ENCODE data around the gene ALPK1. TPM values are rescaled to one million over a fixed set of nuclear protein-coding genes. Genes with fewer than 3 reads are reported as not detected.

ALPK1 gene
- polyA plus RNA-seq, 1 donor from 2014 or later = 0.10 TPM

DNA sequence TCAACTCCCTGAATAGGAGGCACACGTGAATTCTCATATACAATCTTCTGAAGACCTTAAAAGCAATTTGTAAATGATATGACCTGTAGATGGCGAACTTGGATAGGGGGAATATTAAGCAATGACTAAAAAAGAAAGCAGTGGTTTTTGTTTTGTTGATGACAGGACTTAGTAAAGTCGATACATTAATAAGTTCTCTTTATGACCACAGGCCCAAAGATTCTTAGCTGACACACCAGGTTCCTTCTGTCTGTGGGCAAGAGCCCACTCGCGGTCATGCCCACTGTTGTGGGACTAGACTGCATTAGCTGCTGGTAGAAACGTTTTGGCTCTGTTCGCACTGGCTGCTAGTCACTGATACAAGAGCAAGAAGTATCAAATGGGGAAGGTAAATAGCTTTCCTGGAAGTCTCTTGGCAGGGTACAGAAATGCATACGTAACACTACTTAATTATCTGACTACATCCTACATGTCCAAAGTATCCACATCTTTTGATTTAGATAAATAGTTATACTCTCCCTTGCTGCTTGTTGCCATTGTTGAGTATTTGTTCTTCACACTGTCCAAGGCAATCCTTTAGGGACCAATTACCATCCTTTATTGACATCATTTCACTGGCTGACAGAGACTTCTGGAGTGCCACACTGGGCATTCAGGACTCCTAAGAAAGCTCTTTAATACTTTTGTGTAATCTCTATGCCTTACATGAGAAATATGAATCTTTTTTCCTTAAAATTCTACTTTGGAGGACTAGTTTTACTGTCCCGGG lies 31.0 kb downstream of the ALPK1 start:
- no peaks in the 10 kb centered on the region for H3K9me3 ChIP-seq (ENCODE audit: low read length)
- no peak overlapping the region for H3K4me2 ChIP-seq (ENCODE audit: low read length)
- H3K36me3 ChIP-seq (ENCODE audit: insufficient read depth, low read length) = no peaks in the 10 kb centered on the region
- H3K27me3 ChIP-seq (ENCODE audit: insufficient read depth, low read depth, low read length) = no peaks in the 10 kb centered on the region
- no peak overlapping the region for H3K27ac ChIP-seq (ENCODE audit: low read length)
- H3K9me2 ChIP-seq (ENCODE audit: insufficient read depth, low read length) = no peaks in the 10 kb centered on the region
- H3K4me3 ChIP-seq (ENCODE audit: low read length) = no peak overlapping the region
- H3F3A ChIP-seq (ENCODE audit: insufficient read depth, low read length, poor library complexity, severe bottlenecking) = no peaks in the 10 kb centered on the region
- H2AFZ ChIP-seq (ENCODE audit: low read depth, low read length) = no peak overlapping the region
- H4K20me1 ChIP-seq (ENCODE audit: insufficient read depth) = no peaks in the 10 kb centered on the region
- TF ChIP-seq EP300 (conservative IDR thresholded peaks at IDR 0.05; ENCODE audit: poor library complexity, severe bottlenecking) (no peak), SMC3 (conservative IDR thresholded peaks at IDR 0.05; ENCODE audit: poor library complexity) (peak; percentile 79), MXI1 (conservative IDR thresholded peaks at IDR 0.05; ENCODE audit: poor library complexity, severe bottlenecking) (no peak), RAD21 (conservative IDR thresholded peaks at IDR 0.05) (peak; percentile 85), EZH2 (IDR thresholded peaks at IDR 0.05; ENCODE audit: borderline replicate concordance, insufficient read depth, low read length, poor library complexity, severe bottlenecking) (no peak), TAF1 (IDR thresholded peaks at IDR 0.05; ENCODE audit: low read depth) (no peak), POLR2AphosphoS5 (IDR thresholded peaks at IDR 0.05) (no peak)
- TF ChIP-seq, protein P1, sequence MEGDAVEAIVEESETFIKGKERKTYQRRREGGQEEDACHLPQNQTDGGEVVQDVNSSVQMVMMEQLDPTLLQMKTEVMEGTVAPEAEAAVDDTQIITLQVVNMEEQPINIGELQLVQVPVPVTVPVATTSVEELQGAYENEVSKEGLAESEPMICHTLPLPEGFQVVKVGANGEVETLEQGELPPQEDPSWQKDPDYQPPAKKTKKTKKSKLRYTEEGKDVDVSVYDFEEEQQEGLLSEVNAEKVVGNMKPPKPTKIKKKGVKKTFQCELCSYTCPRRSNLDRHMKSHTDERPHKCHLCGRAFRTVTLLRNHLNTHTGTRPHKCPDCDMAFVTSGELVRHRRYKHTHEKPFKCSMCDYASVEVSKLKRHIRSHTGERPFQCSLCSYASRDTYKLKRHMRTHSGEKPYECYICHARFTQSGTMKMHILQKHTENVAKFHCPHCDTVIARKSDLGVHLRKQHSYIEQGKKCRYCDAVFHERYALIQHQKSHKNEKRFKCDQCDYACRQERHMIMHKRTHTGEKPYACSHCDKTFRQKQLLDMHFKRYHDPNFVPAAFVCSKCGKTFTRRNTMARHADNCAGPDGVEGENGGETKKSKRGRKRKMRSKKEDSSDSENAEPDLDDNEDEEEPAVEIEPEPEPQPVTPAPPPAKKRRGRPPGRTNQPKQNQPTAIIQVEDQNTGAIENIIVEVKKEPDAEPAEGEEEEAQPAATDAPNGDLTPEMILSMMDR (IDR thresholded peaks at IDR 0.05; ENCODE audit: poor library complexity, severe bottlenecking) = peak; percentile 80
- TF ChIP-seq, protein P2, sequence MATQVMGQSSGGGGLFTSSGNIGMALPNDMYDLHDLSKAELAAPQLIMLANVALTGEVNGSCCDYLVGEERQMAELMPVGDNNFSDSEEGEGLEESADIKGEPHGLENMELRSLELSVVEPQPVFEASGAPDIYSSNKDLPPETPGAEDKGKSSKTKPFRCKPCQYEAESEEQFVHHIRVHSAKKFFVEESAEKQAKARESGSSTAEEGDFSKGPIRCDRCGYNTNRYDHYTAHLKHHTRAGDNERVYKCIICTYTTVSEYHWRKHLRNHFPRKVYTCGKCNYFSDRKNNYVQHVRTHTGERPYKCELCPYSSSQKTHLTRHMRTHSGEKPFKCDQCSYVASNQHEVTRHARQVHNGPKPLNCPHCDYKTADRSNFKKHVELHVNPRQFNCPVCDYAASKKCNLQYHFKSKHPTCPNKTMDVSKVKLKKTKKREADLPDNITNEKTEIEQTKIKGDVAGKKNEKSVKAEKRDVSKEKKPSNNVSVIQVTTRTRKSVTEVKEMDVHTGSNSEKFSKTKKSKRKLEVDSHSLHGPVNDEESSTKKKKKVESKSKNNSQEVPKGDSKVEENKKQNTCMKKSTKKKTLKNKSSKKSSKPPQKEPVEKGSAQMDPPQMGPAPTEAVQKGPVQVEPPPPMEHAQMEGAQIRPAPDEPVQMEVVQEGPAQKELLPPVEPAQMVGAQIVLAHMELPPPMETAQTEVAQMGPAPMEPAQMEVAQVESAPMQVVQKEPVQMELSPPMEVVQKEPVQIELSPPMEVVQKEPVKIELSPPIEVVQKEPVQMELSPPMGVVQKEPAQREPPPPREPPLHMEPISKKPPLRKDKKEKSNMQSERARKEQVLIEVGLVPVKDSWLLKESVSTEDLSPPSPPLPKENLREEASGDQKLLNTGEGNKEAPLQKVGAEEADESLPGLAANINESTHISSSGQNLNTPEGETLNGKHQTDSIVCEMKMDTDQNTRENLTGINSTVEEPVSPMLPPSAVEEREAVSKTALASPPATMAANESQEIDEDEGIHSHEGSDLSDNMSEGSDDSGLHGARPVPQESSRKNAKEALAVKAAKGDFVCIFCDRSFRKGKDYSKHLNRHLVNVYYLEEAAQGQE (IDR thresholded peaks at IDR 0.05; ENCODE audit: borderline replicate concordance) = no peak
- no peaks in the 10 kb centered on the region for H3K79me2 ChIP-seq (replicated peaks; ENCODE audit: insufficient read depth, low read length)
- H3K9ac ChIP-seq (ENCODE audit: low read length) = no peak overlapping the region

DNA sequence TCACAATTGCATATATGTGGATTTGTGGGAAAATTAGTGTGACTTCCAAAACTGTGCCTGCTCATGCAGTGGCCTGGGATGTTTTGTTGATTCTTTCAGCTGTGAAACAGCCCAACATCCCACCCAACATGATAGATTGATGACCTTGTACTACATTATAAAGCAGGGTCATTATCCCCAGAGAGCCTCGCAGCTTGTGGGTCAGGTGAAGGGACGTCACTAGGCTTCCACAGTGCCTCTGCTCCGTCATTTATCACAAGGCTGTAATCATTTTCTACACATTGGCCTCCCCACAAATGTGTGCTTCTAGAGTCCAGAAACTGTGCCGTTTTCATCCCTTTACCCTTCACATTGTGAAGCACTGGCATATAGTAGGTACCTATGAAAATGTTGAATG lies 31.6 kb downstream of the ALPK1 start:
- no peaks in the 10 kb centered on the region for H3K9me2 ChIP-seq (ENCODE audit: insufficient read depth, low read length)
- no peak overlapping the region for H3K27ac ChIP-seq (ENCODE audit: low read length)
- no peaks in the 10 kb centered on the region for H3K9me3 ChIP-seq (ENCODE audit: low read length)
- no peaks in the 10 kb centered on the region for H3K79me2 ChIP-seq (replicated peaks; ENCODE audit: insufficient read depth, low read length)
- TF ChIP-seq SMC3 (conservative IDR thresholded peaks at IDR 0.05; ENCODE audit: poor library complexity) (no peak), POLR2AphosphoS5 (IDR thresholded peaks at IDR 0.05) (no peak), TAF1 (IDR thresholded peaks at IDR 0.05; ENCODE audit: low read depth) (no peak), EP300 (conservative IDR thresholded peaks at IDR 0.05; ENCODE audit: poor library complexity, severe bottlenecking) (no peak), RAD21 (conservative IDR thresholded peaks at IDR 0.05) (no peak), MXI1 (conservative IDR thresholded peaks at IDR 0.05; ENCODE audit: poor library complexity, severe bottlenecking) (no peak), EZH2 (IDR thresholded peaks at IDR 0.05; ENCODE audit: borderline replicate concordance, insufficient read depth, low read length, poor library complexity, severe bottlenecking) (no peak)
- TF ChIP-seq, protein P2 (IDR thresholded peaks at IDR 0.05; ENCODE audit: borderline replicate concordance) = no peak
- TF ChIP-seq, protein P1 (IDR thresholded peaks at IDR 0.05; ENCODE audit: poor library complexity, severe bottlenecking) = no peak
- no peaks in the 10 kb centered on the region for H3F3A ChIP-seq (ENCODE audit: insufficient read depth, low read length, poor library complexity, severe bottlenecking)
- no peaks in the 10 kb centered on the region for H4K20me1 ChIP-seq (ENCODE audit: insufficient read depth)
- H3K27me3 ChIP-seq (ENCODE audit: insufficient read depth, low read depth, low read length) = no peaks in the 10 kb centered on the region
- no peak overlapping the region for H2AFZ ChIP-seq (ENCODE audit: low read depth, low read length)
- no peak overlapping the region for H3K9ac ChIP-seq (ENCODE audit: low read length)
- no peak overlapping the region for H3K4me3 ChIP-seq (ENCODE audit: low read length)
- no peak overlapping the region for H3K4me2 ChIP-seq (ENCODE audit: low read length)
- H3K36me3 ChIP-seq (ENCODE audit: insufficient read depth, low read length) = no peaks in the 10 kb centered on the region

Data from neural cell (in vitro differentiated cells).